Endometrial microvascular endothelial cells (primary cell): ENCODE measurements around the gene MXRA7. TPM values are rescaled to one million over a fixed set of nuclear protein-coding genes. Genes with fewer than 3 reads are reported as not detected.

Source experiments
- in situ Hi-C: cut with HindIII; loops from 2 replicates; pipeline ENCODE4 v1.10.0; 2017; ENCODE audit warnings: low sequenced_read_pairs, low pct_unique_long_range_greater_than_20kb; ENCODE audit errors: inconsistent ontology term
- total RNA-seq: library from RNA; depleted of rRNA; stranded (reverse); fragments of >200 nt; gene quantifications from one replicate; pipeline ENCODE4 v1.2.3, GENCODE V29; 2015; ENCODE audit errors: inconsistent ontology term

Gene MXRA7
- total RNA-seq, 1 donor from 2014 or later = 265 TPM

- in situ Hi-C loops = no loop called here
Measured at GRCh38 chr17:76635659-76636360, 75.0 kb downstream of the MXRA7 start.

- in situ Hi-C loops = no loop called here
Measured at GRCh38 chr17:76635039-76635438, 75.7 kb downstream of the MXRA7 start.

- in situ Hi-C loops = no loop called here
Measured at GRCh38 chr17:76633628-76634328, 77.0 kb downstream of the MXRA7 start.

- in situ Hi-C loops = no loop called here
Measured at GRCh38 chr17:76631821-76632565, 78.8 kb downstream of the MXRA7 start.

GRCh38 chr17:76630151-76630550 lies 80.6 kb downstream of the MXRA7 start:
- in situ Hi-C loops = no loop called here

Other genes starting within 250 kb of the MXRA7 start
- not detected for gene AANAT, start 243.4 kb downstream of the MXRA7 start, total RNA-seq
- gene RHBDF2, start 209.5 kb downstream of the MXRA7 start, total RNA-seq = 42.8 TPM
- gene CYGB, start 173.3 kb downstream of the MXRA7 start, total RNA-seq = 0.37 TPM
- gene PRCD, start 170.9 kb downstream of the MXRA7 start, total RNA-seq = not detected
- gene ST6GALNAC2, start 125.1 kb downstream of the MXRA7 start, total RNA-seq = not detected
- gene ST6GALNAC1, start 67.2 kb downstream of the MXRA7 start, total RNA-seq = not detected
- gene JMJD6, start 15.6 kb upstream of the MXRA7 start, total RNA-seq = 31.5 TPM
- gene METTL23, start 15.9 kb upstream of the MXRA7 start, total RNA-seq = 18.9 TPM
- 387 TPM for gene SRSF2, start 26.4 kb upstream of the MXRA7 start, total RNA-seq
- gene MFSD11, start 27.2 kb upstream of the MXRA7 start, total RNA-seq = 44.9 TPM
- gene MGAT5B, start 157.4 kb upstream of the MXRA7 start, total RNA-seq = 0.56 TPM